HG03354 (cell line): ENCODE data around the gene R3HDML.

Source experiments
- ATAC-seq: cut with Tn5 transposase; IDR thresholded peaks from one replicate; pipeline ENCODE4 v1.9.1; 2021; ENCODE audit warnings: mild to moderate bottlenecking; ENCODE audit not compliant: unreplicated experiment, poor library complexity, severe bottlenecking

R3HDML gene

GRCh38 chr20:44357555-44358125, 20.8 kb downstream of the R3HDML start:
- ATAC-seq, result no peak

DNA sequence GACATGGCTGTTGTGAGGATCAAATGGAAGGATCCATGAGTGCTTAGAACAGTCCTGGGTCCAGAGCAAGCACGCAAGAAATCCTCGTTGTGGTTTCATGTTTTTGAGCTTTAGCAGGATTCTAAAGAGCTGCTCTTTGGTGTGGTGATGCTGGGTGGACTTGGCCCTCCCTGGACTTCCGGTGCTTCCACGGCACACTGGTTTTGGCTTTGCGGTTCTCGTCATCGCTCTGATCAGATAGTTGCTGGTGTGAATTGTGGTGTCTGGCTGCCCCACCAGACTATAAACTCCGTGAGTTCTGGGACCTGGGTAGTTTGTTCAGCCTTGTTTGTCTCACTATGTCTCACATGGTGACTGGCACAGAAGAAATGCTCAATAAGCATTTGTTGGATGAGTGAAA, 21.9 kb downstream of the R3HDML start:
- no peak for ATAC-seq

DNA sequence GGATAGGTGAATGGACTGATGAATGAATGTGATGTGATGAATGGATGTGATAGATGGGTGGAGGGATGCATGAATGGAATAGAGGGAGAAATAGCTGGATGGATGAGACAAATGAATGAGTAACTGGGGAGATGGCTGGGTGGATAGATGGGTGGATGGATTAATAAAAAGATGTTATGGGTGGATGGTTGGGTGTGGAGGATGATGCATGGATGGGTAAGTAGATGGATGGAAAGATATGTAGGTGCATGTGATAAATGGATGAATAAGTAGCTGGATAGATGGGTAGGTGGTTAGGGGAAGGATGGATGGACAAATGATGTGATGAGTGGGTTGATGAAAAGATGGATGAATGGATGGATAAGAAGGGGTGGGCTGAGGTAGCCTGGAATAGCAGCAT, 23.4 kb downstream of the R3HDML start:
- no peak for ATAC-seq

GRCh38 chr20:44361021-44361420, 24.2 kb downstream of the R3HDML start:
- ATAC-seq, result no peak

DNA sequence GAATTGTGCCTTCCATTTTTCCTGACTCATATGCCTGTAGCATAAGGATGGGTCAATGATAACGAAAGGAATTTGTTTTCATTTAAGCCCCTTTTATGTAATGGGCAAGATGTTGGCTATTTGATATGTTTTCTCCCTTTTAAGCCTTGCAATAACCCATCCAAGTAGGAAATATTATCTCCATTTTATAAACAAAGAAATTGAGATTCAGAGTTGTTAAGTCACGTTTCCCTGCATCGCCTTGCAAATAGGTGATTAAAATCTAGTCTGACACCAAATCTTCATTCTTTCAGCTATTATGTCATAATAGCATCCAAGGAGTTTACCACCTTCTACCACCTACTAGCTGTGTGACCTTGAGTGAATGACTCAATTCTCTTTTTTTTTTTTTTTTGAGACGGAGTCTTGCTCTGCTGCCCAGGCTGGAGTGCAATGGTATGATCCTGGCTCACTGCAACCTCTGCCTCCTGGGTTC, 25.7 kb downstream of the R3HDML start:
- ATAC-seq, result no peak

- ATAC-seq, result no peak
These were observed 27.2 kb downstream of the R3HDML start for GRCh38 chr20:44364068-44364467.

GRCh38 chr20:44364780-44365179, 27.9 kb downstream of the R3HDML start:
- no peak for ATAC-seq

DNA sequence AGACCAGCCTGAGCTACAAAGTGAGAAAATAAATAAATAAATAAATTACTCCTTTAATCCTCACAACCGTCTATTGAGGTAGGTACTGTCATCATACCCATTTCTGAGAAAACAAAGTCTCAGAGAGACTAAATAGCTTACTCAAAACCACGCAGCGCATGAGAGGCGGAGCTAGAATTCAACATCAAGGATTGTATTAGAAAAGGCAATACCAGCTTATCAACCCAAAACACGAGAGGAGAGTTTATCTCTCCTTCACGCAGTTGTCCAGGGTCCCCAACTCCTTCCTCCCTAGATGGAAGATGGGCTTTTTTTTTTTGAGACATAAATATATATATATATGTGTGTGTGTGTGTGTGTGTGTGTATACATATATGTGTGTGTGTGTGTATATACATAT, 30.9 kb downstream of the R3HDML start:
- ATAC-seq, result no peak

DNA sequence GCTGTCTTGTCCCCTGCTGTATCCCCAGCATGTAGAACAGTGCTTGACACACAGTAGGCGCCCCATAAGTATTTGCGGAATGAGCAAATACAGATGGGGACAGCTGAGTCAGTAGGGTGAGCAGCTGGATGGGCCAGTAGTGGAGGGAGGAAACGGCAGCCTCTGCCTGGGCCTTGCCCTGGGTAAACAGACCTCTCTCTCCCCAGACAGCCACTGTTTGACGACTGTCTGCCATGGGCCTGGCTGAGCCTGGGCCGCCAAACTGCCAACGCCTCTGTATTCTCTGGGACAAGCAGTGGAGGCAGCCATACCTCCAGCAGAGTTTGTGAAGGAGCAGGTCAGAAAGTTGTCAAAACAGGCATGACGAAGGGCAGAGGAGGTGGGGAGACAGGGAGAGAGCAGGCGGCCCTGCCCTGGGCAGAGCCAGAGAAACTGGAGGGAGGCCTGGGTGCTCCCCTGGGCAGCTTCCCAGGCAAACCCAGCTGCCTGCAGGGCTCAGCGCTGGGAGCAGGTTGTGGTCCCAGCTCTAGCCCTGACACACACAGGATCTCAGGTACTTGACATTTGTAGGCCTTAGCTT, 33.9 kb downstream of the R3HDML start:
- ATAC-seq, result no peak

DNA sequence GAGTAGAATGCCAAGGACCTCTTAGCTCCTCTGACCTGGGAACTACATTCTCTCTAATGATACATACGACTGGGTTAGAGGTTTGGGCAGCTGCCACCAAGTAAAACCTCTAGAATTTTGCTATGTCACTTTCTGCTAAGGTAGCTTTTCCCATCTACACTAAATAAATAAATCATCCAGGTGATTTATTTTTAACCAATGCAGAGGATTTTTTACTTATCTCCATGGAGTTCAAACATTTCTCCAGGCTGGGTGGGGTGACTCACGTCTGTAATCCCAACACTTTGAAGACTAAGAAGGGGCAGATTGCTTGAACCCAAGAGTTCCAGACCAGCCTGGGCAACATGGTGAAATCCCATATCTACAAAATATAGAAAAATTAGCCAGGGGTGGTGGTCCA, 45.8 kb downstream of the R3HDML start:
- ATAC-seq, result no peak

DNA sequence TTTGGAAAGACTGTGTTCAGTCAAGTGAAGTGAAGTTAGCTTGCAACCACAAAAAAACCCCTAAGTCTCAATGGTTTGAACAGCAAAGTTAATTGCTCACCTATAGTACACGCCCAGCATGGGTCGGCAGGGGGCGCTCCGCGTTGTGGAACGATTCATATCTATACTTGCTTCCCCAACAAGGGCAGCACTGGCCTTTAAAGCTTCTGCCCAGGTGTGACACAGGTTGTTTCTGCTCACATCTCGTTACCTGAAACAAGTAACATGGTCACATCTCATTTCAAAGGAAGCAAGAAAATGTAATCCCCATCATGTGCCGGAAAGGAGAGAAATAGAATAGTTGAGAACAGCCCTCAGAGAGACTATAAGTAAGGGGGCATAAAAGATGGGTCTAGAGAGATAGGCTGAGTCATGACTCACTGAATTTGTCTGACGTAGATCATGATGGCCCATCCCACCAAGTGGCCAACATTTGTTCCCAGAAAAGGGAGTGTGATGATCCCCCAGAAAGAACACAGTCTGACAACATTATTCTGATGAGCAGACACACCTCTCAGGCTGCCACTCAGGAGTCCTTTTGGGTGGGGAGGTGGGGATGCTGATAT, 47.7 kb downstream of the R3HDML start:
- ATAC-seq, result no peak

GRCh38 chr20:44388466-44389023, 51.7 kb downstream of the R3HDML start:
- no peak for ATAC-seq

DNA sequence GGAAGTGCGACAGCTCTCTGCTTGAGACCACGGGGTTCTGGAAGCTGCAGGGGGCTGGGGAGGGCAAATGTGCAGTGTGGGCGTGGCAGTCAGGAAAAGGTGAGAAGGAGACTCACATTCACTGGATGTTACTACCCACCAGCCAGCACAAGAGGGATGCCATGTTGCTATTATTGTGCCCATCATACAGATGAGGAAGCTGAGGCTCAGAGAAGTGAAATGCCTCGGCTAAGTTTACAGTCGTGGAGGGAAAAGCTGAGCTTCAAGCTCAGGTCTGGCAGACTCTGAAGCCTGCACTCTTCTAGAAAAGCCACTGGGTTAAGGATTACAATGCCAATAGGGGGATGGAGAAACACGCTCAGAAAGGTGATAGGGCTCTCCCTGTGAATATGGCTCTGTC, 53.0 kb downstream of the R3HDML start:
- no peak for ATAC-seq

- ATAC-seq, result no peak
These were observed 53.4 kb downstream of the R3HDML start for GRCh38 chr20:44390280-44390679.

GRCh38 chr20:44392088-44392775, 55.4 kb downstream of the R3HDML start:
- no peak for ATAC-seq

DNA sequence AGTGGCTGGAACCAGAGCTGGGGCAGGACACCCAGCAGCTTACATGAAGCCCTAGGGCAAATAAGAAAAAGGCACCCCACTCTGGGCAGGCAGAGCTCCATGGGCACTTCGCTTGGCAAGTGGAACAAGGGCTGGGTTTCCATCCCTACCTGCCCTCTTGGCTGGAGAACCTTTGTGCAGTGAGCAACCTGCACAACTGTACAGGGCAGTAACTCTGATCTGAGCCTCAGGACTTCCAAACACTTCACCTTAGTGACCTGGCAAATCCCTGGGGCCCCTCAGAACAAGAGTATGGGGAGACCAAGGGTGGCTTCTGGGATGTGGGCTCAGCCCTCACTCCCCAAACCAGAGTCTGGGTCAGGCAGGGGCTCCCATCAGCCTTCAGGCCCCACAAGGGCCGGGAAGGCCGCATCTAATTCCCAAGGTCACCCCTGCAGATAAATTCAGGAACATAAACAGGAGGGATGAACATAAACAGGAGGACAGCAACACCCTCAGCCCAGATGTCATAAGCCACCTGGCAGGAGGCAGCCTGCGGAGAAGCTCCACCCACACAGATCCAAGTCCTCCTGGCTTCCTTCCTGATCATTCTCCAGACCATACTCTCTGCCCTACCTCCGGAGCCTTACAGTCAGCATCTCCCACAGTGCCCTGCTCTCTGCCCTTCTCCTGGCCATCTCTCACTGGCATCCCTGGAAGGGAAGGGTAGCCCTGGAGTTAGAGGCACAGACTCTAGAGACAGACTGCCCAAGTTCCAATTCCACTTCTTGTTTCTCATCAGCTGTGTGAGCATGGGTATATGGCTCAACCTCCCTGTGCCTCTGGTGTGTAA, 56.1 kb downstream of the R3HDML start:
- no peak for ATAC-seq

GRCh38 chr20:44393608-44394451, 57.0 kb downstream of the R3HDML start:
- ATAC-seq, result no peak

- no peak for ATAC-seq
These were observed 57.5 kb downstream of the R3HDML start for GRCh38 chr20:44394452-44394701.
